Prostate gland (tissue), 2 donors: ENCODE measurements around the gene MYL10.

Experiments used
- POLR2AphosphoS5 ChIP-seq: sonication (generic); formaldehyde crosslinking; IDR thresholded peaks from one replicate; pipeline ENCODE4 v1.6.1; 2017; ENCODE audit warnings: antibody characterized with exemption
- TF ChIP-seq, protein P1 (sequence below), 4 experiments: fragments of 200-600 bp in 2 of 4; fragments of 450-650 bp in 2 of 4; sonication (generic) in 2 of 4; IDR thresholded peaks; 1 replicate in 3 of 4; 2 replicates in 1 of 4; pipeline ENCODE4 v1.5.1; 2016 to 2019; ENCODE audit warnings: antibody characterized with exemption in 4 of 4, mild to moderate bottlenecking in 2 of 4, moderate library complexity in 2 of 4

DNA sequence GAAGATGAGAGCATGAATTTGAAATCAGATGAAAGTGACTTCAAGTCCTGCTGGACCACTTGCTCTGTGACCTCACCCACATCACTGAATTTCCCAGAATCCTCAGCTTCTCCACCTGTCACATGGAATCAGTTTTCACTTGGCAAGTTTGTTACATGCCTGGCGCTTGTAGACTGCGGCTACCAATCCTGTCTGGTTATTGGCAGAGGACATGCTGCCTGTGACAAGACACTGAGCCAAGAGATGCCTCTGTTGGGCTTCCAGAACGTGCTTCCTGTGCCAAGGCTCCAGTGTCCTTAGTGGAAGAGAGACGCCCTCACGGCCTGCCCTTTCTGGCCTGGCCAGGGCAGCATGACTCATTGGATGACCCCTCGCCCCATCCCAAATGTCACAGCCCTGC is 4.4 kb upstream of the MYL10 start:
- TF ChIP-seq, protein P1, sequence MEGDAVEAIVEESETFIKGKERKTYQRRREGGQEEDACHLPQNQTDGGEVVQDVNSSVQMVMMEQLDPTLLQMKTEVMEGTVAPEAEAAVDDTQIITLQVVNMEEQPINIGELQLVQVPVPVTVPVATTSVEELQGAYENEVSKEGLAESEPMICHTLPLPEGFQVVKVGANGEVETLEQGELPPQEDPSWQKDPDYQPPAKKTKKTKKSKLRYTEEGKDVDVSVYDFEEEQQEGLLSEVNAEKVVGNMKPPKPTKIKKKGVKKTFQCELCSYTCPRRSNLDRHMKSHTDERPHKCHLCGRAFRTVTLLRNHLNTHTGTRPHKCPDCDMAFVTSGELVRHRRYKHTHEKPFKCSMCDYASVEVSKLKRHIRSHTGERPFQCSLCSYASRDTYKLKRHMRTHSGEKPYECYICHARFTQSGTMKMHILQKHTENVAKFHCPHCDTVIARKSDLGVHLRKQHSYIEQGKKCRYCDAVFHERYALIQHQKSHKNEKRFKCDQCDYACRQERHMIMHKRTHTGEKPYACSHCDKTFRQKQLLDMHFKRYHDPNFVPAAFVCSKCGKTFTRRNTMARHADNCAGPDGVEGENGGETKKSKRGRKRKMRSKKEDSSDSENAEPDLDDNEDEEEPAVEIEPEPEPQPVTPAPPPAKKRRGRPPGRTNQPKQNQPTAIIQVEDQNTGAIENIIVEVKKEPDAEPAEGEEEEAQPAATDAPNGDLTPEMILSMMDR (IDR thresholded peaks at IDR 0.05) = no peak
- no peak for TF ChIP-seq POLR2AphosphoS5
